Activated T-cell treated with anti-CD3 and anti-CD28 coated beads, Interleukin-2, amount 50 U/mL, for 1 hour (primary cell): ENCODE measurements around the gene PTPRT.

Source experiments
- DNase-seq: peaks from one replicate; pipeline ENCODE4 v3.0.0-alpha.2; 2020

Gene PTPRT

DNA sequence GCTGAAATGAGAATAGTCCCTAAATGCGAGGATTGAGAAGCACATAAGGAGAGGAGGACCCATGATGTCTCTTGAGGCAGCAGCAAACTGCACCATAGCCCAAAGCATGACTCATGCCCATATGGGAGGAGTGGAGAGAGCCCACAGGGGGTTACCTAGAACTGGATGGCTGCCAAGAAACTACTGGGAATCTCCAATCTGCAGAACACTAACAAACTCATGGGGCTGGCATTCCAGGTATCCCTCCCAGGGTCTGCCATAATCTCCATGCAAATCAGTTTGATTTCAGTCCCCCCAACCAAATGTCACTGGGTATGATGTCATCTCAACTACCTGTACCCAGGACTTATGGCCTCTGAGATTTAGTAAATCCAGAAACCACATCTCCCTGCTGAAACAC is 410.5 kb downstream of the PTPRT start:
- no peak for DNase-seq

- no peak for DNase-seq
These were observed 413.8 kb downstream of the PTPRT start for GRCh38 chr20:42775866-42776265.

GRCh38 chr20:42775037-42775436 is 414.7 kb downstream of the PTPRT start:
- DNase-seq, result no peak

DNA sequence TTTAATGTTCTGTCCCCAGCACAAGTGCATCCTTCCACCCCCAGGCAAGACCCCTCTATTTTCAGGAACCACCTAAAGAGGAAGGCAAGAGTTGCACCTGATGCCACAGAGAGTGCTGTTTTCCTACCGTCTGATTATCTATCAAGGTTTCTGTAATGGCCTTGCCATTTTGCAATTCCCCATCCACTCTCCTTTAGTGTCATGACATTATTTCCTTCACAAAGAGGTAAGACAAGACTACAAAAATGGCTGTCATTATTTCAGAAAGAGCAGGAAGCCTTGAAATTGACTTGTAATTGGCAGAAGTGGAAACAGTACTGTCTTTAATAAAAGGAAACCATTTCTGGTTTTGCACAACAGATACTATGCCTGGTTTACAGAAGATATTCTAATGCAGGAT is 426.7 kb downstream of the PTPRT start:
- no peak for DNase-seq

DNA sequence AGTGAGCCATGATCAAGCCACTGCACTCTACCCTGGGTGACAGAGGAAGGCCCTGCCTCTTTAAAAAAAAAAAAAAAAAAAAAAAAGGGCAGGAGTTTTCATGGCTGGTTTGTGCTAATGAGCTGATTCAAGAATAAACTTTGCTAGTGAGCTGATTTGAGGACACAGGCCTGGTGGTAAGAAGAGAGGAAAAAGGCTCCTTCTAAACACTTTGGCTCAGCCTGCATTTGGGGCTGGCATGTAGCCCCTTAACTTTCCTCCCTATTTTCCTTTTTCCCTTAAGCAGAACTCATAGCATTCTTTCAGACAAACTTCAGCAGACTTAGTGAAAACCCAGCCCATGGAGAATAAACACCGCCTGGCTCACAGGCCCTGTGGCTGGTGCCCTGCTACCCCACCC is 432.7 kb downstream of the PTPRT start:
- no peak for DNase-seq

- DNase-seq, result no peak
These were observed 435.0 kb downstream of the PTPRT start for GRCh38 chr20:42754706-42755105.

DNA sequence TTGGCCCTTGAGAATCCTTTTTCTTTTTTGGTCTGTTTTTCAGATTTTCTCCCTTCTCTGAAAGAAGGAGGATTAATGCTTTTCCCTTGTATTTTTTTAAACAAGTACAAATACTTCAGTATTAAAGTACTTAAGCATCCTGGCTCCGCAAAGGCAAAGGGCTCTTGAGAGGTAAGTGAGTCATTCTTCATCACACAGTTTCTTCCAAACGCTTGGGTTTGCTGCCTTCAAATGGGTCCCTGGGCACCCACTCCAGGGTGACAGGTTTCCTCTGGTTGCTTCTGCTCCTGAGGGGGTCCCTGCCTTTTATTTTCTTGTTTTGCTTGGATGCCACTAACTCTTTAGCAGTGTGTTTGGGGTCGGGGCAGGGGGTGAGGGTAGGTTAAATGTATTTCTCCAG is 437.1 kb downstream of the PTPRT start:
- DNase-seq, result no peak

GRCh38 chr20:42749556-42749955 is 440.1 kb downstream of the PTPRT start:
- no peak for DNase-seq

GRCh38 chr20:42747765-42748411 is 441.8 kb downstream of the PTPRT start:
- DNase-seq, result no peak

GRCh38 chr20:42744756-42745465 is 444.8 kb downstream of the PTPRT start:
- no peak for DNase-seq

GRCh38 chr20:42742926-42743325 is 446.8 kb downstream of the PTPRT start:
- no peak for DNase-seq

GRCh38 chr20:42741906-42742305 is 447.8 kb downstream of the PTPRT start:
- no peak for DNase-seq

GRCh38 chr20:42740226-42740870 is 449.4 kb downstream of the PTPRT start:
- no peak for DNase-seq

- DNase-seq, result no peak
These were observed 450.0 kb downstream of the PTPRT start for GRCh38 chr20:42739683-42740082.

DNA sequence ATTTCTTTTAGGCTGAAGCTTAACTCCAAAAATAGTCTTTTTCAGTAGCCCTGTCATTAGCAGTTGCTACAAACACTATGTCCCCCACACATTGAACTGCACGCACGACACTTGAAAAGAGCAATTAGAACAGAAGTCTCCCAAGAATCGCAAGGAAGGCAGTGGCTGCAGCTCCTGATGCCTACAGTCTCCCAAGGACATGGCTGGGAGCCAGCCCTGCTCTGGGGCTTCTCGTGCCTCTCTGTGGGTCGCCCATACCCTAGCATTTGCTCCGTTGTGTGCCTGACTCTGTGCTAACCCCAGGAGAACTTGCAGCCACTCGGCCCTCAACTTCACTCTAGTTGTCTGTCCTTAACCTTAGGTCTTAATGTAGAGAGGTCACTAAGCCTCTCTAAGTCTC is 454.2 kb downstream of the PTPRT start:
- DNase-seq, result no peak

GRCh38 chr20:42734660-42735368 is 454.9 kb downstream of the PTPRT start:
- DNase-seq, result no peak

DNA sequence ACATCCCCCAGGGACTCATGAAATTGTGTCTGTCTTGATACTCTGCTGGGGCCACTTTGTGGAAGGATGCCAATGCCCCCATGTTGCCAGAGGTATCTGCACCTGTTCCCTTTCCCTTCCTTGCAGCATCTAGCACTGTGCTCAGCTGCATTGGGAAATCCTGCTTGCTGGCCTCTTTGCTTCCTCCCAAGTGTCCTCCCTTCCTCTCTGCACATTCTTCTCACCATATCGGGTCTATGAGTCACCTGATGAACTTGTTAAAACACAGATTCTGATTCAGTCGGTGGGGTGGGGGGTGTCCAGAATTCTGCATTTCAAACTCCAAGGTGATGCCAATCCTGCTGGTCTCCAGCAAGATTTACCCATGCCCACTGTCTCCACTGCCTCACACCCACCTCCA is 467.8 kb downstream of the PTPRT start:
- DNase-seq, result no peak

GRCh38 chr20:42714298-42715141 is 475.2 kb downstream of the PTPRT start:
- DNase-seq, result no peak

- DNase-seq, result no peak
These were observed 481.4 kb downstream of the PTPRT start for GRCh38 chr20:42708266-42708665.

DNA sequence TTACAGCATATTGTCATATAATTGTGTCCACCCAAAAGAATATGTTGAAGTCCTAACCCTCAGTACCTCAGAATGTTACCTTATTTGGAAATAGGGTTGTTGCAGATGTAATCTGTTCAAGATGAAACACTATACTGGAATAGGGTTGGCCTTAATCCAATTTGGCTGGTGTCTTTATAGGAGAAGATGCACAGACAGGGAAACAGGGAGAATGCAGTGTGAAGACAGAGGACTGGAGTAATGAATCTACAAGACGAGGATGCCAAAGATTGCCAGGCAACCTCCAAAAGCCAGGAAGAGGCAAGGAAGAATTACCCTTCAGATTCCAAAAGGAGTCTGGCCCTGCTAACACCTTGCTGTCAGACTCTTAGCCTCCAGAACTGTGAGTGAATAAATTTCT is 482.9 kb downstream of the PTPRT start:
- DNase-seq, result no peak

GRCh38 chr20:42705550-42705949 is 484.2 kb downstream of the PTPRT start:
- DNase-seq, result no peak

GRCh38 chr20:42703744-42704143 is 486.0 kb downstream of the PTPRT start:
- no peak for DNase-seq

DNA sequence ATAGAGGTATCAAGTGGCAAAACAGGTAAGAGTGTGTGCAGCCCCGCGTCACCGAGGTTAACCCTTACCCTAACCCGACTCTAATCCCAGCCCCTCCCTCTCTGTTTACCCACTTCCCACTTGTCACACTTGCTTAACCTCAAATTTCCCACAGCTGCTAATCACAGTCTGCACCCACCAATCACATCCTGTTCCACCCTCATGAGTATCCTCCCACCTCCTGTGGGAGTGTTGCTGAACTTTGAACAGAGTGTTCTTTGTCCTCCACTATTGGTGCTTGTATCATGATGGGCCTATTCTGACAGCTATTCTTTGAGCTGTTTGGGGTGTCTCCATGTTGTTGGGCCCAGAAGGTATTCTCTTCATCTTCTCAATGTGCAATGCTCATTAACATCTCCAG is 487.8 kb downstream of the PTPRT start:
- DNase-seq, result no peak
